Measurements from ENCODE around the gene ABCC4.

DNA sequence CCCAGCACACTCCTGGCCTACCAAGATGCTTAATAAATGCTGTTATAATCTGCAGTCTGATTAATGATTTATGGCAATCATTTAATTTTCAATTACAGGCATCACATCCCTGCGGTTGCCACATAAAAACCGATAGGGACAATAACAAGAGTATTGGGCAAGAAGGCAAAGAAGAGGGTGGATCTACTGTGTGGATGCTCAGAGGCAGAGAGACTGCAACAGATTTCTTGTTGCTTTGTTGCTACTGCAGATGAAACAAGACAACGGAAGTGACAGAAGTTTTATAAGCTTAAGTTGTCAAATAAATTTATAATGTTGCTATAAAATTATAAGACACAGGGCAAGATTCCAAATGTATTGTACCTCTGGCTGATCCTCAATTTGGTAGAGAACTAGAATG is 154.8 kb downstream of the ABCC4 start:
- TF ChIP-seq CTCF (conservative IDR thresholded peaks at IDR 0.05; ENCODE audit: low read depth, low read length) (no peak), EZH2 (IDR thresholded peaks at IDR 0.05; ENCODE audit: borderline replicate concordance, low read depth, low read length, poor library complexity, severe bottlenecking) (no peak)

Data from A673 (cell line).